Renal cortex interstitium (tissue), 11 donors: ENCODE measurements around the gene CSAD. TPM values are rescaled to one million over a fixed set of nuclear protein-coding genes. Genes with fewer than 3 reads are reported as not detected.
"Not testable (repeated sequence)": the region's sequence is repeated elsewhere in the genome, so short reads cannot be mapped to it uniquely, and the experiment has no call there.

Experiments
- DNase-seq, 11 donors: peaks; one replicate each; pipeline ENCODE4 v3.0.0-alpha.2; 2013; ENCODE audit warnings: low read depth in 9 of 11, low spot score in 4 of 11; ENCODE audit errors: extremely low read depth in 1 of 11
- polyA plus RNA-seq, 3 donors: library from polyadenylated mRNA; unstranded; fragments of 120-200 nt; gene quantifications; one replicate each; pipeline ENCODE4 v1.2.1, GENCODE V29; 2013; ENCODE audit not compliant: insufficient read length in 3 of 3

The CSAD gene
- polyA plus RNA-seq, 3 donors, result 44.3 to 111 (median 47.0) TPM

DNA sequence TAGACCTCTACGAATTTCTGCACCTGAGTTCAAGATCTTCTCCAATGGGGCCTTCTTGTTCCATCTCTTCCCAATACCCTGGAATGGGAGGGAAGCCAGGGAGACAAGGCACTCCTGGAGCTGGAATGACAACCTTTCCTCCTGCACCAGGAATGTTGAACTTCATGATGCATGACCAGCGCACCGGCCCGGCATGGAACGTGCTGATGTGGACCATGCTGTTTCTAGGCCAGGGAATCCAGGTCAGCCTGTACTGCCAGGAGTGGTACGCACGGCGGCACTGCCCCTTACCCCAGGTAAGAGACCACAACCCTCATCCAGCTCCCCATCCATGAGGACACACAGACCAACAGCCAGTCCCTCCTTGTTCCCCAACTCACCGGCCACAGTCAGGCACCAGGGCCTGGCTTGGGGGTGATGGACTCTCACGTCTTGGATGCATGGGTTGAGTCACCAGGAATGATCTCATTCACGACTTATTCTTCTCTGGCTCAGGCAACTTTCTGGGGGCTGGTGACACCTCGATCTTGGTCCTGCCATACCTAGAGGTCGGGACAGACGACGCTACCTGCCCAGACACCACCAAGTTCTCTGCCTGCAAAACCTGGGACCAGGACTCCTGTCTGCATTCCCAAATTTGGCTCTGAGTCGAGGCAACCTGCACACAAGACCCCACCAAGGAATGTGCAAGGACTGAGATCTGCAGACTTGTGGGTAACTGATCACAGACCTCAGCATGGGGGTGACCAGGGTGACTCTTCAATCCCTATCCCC, 57.0 kb downstream of the CSAD start:
- no peak for DNase-seq

DNA sequence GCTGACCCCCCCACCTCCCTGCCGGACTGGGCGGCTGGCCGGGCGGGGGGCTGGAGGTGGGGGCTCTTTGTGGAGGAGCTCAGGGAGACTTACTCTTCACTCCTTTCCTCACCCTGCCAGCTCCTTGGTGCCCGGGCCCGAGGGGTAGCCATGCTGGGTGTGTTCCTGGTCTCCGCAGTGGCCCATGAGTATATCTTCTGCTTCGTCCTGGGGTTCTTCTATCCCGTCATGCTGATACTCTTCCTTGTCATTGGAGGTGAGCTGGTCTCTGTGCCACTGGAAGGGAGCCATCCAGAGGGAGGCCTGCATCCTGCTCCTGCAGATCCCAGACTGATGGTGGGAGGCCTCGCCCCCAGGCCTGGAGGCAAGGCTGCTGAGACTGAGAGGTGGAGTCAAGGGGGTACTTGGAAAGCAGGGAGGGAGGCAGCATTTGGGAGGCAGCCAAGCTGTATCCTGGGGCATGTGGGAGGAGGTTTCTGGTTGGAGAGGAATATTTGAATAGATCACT, 57.7 kb downstream of the CSAD start:
- no peak for DNase-seq

DNA sequence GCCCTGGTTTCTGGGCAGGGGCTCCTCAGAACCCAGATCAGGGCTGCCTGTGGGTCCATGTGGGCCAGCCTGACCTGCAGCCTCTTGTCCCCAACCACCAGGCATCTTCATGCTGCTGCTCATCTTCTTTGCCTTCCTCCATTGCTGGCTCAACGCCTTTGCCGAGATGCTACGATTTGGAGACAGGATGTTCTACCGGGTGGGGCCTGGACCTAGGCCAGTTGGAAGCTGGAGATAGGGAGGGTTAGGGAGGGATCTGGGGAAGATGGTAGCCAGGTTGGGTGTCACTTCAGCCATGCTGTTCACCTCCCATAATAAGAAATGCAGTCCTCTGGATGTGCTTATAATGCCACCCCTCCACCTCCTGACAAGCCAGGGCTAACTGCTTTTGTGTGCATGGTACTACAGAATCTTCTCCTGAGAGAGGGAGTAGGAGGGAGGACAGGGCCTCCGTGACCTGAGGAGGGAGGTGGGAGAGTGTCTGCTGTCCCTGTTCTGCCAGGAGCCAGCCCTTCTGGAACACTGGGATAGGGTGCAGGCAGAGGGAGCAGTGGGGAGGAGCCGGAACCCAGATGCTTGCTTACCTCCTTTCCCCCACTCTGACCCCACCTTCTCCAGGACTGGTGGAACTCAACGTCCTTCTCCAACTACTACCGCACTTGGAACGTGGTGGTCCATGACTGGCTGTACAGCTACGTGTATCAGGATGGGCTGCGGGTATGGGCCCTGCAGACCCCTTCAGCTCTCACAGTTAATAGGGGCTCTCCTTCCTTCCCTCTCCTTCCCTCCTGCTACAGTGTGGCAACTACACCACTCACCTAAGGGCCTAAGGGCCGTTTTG, 59.8 kb downstream of the CSAD start:
- no peak for DNase-seq

DNA sequence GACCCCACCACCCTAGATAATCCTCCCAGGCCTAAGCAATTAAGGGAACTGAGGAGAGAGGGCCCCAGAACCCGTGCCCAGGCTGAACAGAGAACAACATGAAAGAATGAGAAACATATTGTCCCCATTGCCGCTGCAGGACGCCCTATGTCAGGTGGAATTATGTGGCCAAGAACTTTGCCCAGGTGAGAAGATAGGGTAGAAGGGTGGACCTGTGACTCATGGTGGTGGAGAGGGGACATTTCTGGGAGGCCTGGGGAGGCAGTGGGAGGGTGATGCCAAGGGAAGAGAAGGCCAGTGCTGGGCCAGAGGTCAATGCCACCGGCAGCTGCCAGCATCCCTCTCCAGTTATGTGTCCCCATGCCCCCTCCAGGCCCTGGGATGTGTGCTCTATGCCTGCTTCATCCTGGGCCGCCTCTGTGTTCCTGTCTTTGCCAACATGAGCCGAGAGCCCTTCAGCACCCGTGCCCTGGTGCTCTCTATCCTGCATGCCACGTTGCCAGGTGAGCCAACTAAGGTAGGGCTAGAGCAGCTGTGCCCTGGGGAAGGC, 61.9 kb downstream of the CSAD start:
- DNase-seq, result no peak

DNA sequence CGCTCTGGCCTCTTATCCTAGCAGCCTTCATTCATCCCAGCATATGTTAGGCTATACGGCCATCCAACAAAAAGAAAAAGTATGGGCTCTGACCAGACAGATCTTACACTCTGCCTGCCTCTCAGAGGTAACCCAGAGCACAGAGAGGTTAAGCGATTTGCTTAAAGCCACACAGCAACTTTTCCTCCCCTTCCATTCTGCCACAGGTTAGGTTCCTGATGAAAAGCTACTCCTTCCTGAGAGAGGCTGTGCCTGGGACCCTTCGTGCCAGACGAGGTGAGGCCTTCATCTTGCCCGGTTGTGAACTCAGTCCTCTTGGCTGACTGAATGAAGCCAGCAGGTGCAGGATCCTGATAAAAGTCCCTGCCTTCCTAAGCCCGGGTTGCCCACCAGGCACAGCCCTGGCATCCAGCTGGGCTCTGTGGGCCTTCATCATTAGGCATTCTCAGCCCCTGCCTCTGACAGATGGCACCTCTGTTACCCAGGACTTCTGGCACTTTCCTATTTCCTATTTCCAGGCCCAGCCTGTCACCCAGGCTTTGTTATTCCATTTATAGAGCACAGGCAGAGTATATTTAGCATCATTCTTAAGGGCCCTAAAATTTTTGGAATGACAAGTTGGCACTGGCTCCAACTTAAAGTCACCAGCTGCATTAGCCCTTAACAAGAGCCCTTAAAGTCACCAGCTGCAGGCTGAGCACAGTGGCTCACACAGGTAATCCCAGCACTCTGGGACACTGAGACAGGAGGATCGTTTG, 64.7 kb downstream of the CSAD start:
- no peak for DNase-seq

DNA sequence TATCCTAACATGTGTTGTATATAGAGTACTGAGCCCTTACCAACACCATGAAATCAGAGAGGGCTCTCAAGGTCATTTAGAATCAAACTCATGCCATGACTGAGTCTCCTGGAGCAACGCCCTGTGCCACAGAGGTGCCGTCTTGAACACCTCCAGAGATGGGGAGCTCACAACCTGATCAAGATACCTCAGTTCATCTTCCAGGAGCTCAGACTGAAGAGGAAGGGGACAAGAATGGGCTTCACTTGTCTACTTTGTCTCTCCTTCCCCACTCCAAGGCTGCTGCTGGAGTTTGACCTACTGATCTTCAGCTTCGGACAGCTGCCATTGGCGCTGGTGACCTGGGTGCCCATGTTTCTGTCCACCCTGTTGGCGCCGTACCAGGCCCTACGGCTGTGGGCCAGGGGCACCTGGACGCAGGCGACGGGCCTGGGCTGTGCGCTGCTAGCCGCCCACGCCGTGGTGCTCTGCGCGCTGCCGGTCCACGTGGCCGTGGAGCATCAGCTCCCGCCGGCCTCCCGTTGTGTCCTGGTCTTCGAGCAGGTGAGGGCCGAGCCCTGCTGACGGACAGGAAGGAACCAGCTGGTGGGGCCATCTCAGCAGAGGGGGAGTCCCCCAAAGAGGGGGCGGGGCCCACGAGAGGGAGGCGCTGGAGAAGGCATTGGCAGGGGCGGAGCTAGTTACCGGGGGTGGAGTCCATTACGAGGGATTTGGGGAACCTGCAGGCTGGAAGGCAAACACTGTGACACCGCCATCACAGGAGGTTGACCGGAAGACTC, 65.4 kb downstream of the CSAD start:
- DNase-seq, result no peak

DNA sequence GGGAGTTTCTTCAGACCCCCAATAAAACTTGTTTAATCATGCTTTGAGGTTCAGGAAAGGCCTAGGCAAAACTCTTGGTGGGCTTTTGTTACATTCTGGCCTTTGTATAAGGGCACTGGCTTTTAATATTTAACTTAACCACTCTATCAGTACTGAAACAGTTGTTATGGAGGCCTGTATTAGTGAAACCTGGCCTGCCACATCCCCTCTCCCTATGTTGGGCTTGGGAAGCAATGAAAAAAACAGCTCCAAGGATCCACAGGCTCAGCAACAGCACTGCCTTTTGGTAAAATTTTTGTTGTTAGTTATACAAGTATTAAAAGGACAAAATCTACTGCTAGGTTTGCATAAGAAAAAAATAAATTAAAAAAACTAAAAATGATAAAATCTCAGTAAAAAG, 66.8 kb downstream of the CSAD start:
- no peak for DNase-seq

DNA sequence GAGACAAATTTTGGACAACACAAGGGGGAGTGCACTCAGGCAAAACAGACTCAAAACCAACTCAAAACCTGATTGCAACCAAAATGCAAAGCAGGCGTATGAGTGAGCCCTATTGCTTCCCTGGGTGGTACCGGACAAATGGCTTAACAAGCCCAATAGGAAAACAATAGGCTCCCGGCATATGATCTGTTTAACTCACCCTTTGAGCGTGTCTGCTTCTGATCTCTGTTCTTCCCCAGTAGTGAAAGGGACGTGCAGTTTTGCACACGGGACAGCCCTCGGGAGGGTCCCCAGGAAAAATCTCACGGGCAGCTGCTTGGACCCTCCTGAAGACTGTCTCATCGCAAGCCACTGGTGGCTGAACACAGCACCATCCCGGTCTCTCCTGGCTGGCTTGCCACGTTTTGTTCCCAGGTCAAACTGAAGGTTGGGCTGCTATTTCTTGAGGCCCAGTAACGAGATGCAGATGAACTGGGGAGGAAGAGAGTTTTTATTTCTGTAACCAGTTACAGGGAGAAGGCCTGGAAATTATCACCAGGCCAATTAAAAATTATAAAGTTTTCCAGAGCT, 67.5 kb downstream of the CSAD start:
- no peak for DNase-seq

DNA sequence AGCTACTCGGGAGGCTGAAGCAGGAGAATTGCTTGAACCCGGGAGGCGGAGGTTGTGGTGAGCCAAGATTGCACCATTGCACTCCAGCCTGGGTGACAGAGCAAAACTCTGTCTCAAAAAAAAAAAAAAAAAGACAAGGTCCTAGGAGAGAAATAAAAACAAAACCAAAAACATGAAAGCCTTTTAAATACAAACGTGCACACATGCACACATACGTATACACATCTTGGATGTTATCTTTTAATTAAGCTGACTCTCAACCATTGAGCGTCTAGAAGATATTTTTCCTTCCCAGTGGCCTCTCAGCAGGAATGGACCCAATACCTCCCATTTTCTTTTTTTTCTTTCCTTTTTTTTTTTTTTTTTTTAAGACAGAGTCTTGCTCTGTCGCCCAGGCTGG, 68.3 kb downstream of the CSAD start:
- DNase-seq, result not testable (repeated sequence)

Other genes starting within 250 kb of the CSAD start
- 100 to 1,000 TPM; 159 to 228 (median 161) TPM for gene KRT18, start 231.8 kb downstream of the CSAD start, polyA plus RNA-seq
- gene EIF4B, start 174.5 kb downstream of the CSAD start, polyA plus RNA-seq, result 100 to 1,000 TPM; 472 to 507 (median 487) TPM
- gene TNS2, start 130.9 kb downstream of the CSAD start, polyA plus RNA-seq, result 100 to 1,000 TPM in 2 of 3 donors, 10 to 100 TPM in 1; 94.1 to 144 (median 111) TPM
- 10 to 100 TPM; 15.1 to 20.2 (median 17.1) TPM for gene SPRYD3, start 101.5 kb downstream of the CSAD start, polyA plus RNA-seq
- 10 to 100 TPM; 12.8 to 24.2 (median 14.2) TPM for gene IGFBP6, start 83.3 kb downstream of the CSAD start, polyA plus RNA-seq
- 1 to 10 TPM; 2.0 to 2.3 (median 2.1) TPM for gene SOAT2, start 77.4 kb downstream of the CSAD start, polyA plus RNA-seq
- gene ZNF740, start 203 bp downstream of the CSAD start, polyA plus RNA-seq, result 10 to 100 TPM; 73.3 to 78.5 (median 74.5) TPM
- 1 to 10 TPM; 1.4 to 2.3 (median 1.5) TPM for gene ITGB7, start 26.3 kb upstream of the CSAD start, polyA plus RNA-seq
- 10 to 100 TPM; 28.4 to 36.6 (median 31.4) TPM for gene RARG, start 51.3 kb upstream of the CSAD start, polyA plus RNA-seq
- 10 to 100 TPM; 11.6 to 13.0 (median 12.5) TPM for gene ESPL1, start 87.4 kb upstream of the CSAD start, polyA plus RNA-seq
- gene PFDN5, start 114.6 kb upstream of the CSAD start, polyA plus RNA-seq, result 100 to 1,000 TPM; 594 to 736 (median 735) TPM
- 10 to 100 TPM; 45.0 to 57.6 (median 53.7) TPM for gene MYG1, start 118.8 kb upstream of the CSAD start, polyA plus RNA-seq
- 10 to 100 TPM; 78.6 to 96.1 (median 82.0) TPM for gene AAAS, start 140.7 kb upstream of the CSAD start, polyA plus RNA-seq
- gene SP7, start 155.4 kb upstream of the CSAD start, polyA plus RNA-seq, result under 1 TPM in 2 of 3 donors, not detected in 1; 0.20 to 0.23 TPM
- gene SP1, start 199.3 kb upstream of the CSAD start, polyA plus RNA-seq, result 10 to 100 TPM; 74.4 to 86.0 (median 83.6) TPM
- under 1 TPM; 0.26 to 0.30 (median 0.29) TPM for gene AMHR2, start 242.9 kb upstream of the CSAD start, polyA plus RNA-seq